Neural cell (in vitro differentiated cells): ENCODE results near the gene STK32B. TPM values are rescaled to one million over a fixed set of nuclear protein-coding genes. Genes with fewer than 3 reads are reported as not detected.

Experiments used
- H2AFZ ChIP-seq: fragments of 200-600, 300-800 bp; sonication (generic), shearing (Covaris generic); 2 replicates; pipeline ENCODE4 v1.6.0; 2014; ENCODE audit warnings: low read depth, mild to moderate bottlenecking, antibody characterized with exemption, low read length, moderate library complexity
- H3F3A ChIP-seq: fragments of 200-600 bp; shearing (Covaris generic); 2 replicates; pipeline ENCODE4 v1.6.1; 2016; ENCODE audit warnings: mild to moderate bottlenecking, moderate library complexity, mixed read lengths, antibody characterized with exemption, low read length; ENCODE audit not compliant: insufficient read depth, poor library complexity, severe bottlenecking
- H3K27ac ChIP-seq: fragments of 200-600, 300-800 bp; sonication (generic), shearing (Covaris generic); 2 replicates; pipeline ENCODE4 v1.5.1; 2014; ENCODE audit warnings: mild to moderate bottlenecking, low read length, moderate library complexity
- H3K27me3 ChIP-seq: fragments of 300-800, 200-600 bp; sonication (generic), shearing (Covaris generic); 2 replicates; pipeline ENCODE4 v1.6.0; 2014; ENCODE audit warnings: mild to moderate bottlenecking, low read depth, low read length, moderate library complexity; ENCODE audit not compliant: insufficient read depth
- H3K36me3 ChIP-seq: fragments of 300-800, 200-600 bp; sonication (generic), shearing (Covaris generic); 2 replicates; pipeline ENCODE4 v1.5.1; 2014; ENCODE audit warnings: mild to moderate bottlenecking, antibody characterized with exemption, low read length, moderate library complexity; ENCODE audit not compliant: insufficient read depth
- H3K4me2 ChIP-seq: fragments of 300-800, 200-600 bp; sonication (generic), shearing (Covaris generic); 2 replicates; pipeline ENCODE4 v1.6.0; 2014; ENCODE audit warnings: mild to moderate bottlenecking, low read length
- H3K4me3 ChIP-seq: fragments of 300-800, 200-600 bp; sonication (generic), shearing (Covaris generic); 2 replicates; pipeline ENCODE4 v1.5.1; 2014; ENCODE audit warnings: mild to moderate bottlenecking, low read length, moderate library complexity
- H3K79me2 ChIP-seq: fragments of 200-600 bp; shearing (Covaris generic); replicated peaks from 2 replicates; pipeline ENCODE4 v1.6.0; 2014; ENCODE audit warnings: mild to moderate bottlenecking, low read length, moderate library complexity; ENCODE audit not compliant: insufficient read depth
- H3K9ac ChIP-seq: fragments of 300-800, 200-600 bp; sonication (generic), shearing (Covaris generic); 2 replicates; pipeline ENCODE4 v1.6.1; 2016; ENCODE audit warnings: mild to moderate bottlenecking, low read length, mixed read lengths
- H3K9me2 ChIP-seq: fragments of 200-600 bp; shearing (Covaris generic); 2 replicates; pipeline ENCODE4 v1.6.1; 2016; ENCODE audit warnings: mild to moderate bottlenecking, low read length, mixed read lengths; ENCODE audit not compliant: insufficient read depth
- H3K9me3 ChIP-seq: fragments of 200-600, 300-800 bp; sonication (generic), shearing (Covaris generic); 2 replicates; pipeline ENCODE4 v1.6.1; 2016; ENCODE audit warnings: mild to moderate bottlenecking, mixed run types, low read length, moderate library complexity, mixed read lengths
- H4K20me1 ChIP-seq: fragments of 200-600 bp; shearing (Covaris generic); 2 replicates; pipeline ENCODE4 v1.6.1; 2016; ENCODE audit warnings: mild to moderate bottlenecking, mixed run types; ENCODE audit not compliant: insufficient read depth
- CTCF ChIP-seq: fragments of 450-650 bp; IDR thresholded peaks from 2 replicates; pipeline ENCODE4 v1.5.1; 2014; ENCODE audit warnings: antibody characterized with exemption, mild to moderate bottlenecking, moderate library complexity; ENCODE audit not compliant: poor library complexity, severe bottlenecking
- EP300 ChIP-seq: fragments of 450-650 bp; conservative IDR thresholded peaks from 2 replicates; pipeline ENCODE4 v1.6.1; 2014; ENCODE audit warnings: antibody characterized with exemption, mild to moderate bottlenecking, moderate library complexity; ENCODE audit not compliant: poor library complexity, severe bottlenecking
- EZH2 ChIP-seq: fragments of 200-600, 300-800 bp; shearing (Covaris generic), sonication (generic); IDR thresholded peaks from 2 replicates; pipeline ENCODE4 v1.6.1; 2014; ENCODE audit warnings: antibody characterized with exemption, low read length, borderline replicate concordance, mild to moderate bottlenecking; ENCODE audit not compliant: insufficient read depth, poor library complexity, severe bottlenecking
- MXI1 ChIP-seq: fragments of 450-650 bp; conservative IDR thresholded peaks from 2 replicates; pipeline ENCODE4 v1.6.1; 2014; ENCODE audit warnings: antibody characterized with exemption, mild to moderate bottlenecking; ENCODE audit not compliant: poor library complexity, severe bottlenecking
- POLR2AphosphoS5 ChIP-seq: IDR thresholded peaks from 2 replicates; pipeline ENCODE4 v1.6.1; 2012
- RAD21 ChIP-seq: fragments of 450-650 bp; conservative IDR thresholded peaks from 2 replicates; pipeline ENCODE4 v1.6.1; 2014; ENCODE audit warnings: antibody characterized with exemption, mild to moderate bottlenecking, moderate library complexity
- REST ChIP-seq: IDR thresholded peaks from 2 replicates; pipeline ENCODE4 v1.6.1; 2012; ENCODE audit warnings: borderline replicate concordance
- SMC3 ChIP-seq: fragments of 450-650 bp; conservative IDR thresholded peaks from 2 replicates; pipeline ENCODE4 v1.6.1; 2014; ENCODE audit warnings: antibody characterized with exemption, mild to moderate bottlenecking, moderate library complexity; ENCODE audit not compliant: poor library complexity
- TAF1 ChIP-seq: IDR thresholded peaks from 2 replicates; pipeline ENCODE4 v1.6.1; 2012; ENCODE audit warnings: low read depth
- polyA plus RNA-seq: library from polyadenylated mRNA; depleted of rRNA; stranded (reverse); fragments of >200 nt; gene quantifications from 2 replicates; pipeline ENCODE4 v1.2.3, GENCODE V29; 2014

STK32B gene
- polyA plus RNA-seq, 1 donor from 2014 or later = 42.8 TPM

- H3K4me3 ChIP-seq = no peak overlapping the region
- no peaks in the 10 kb centered on the region for H3K9me3 ChIP-seq
- H3K27me3 ChIP-seq = no peaks in the 10 kb centered on the region
- H3K36me3 ChIP-seq = no peaks in the 10 kb centered on the region
- no peak overlapping the region for H3K27ac ChIP-seq
- no peak overlapping the region for H3K9ac ChIP-seq
- no peak overlapping the region for H3K4me2 ChIP-seq
- no peak overlapping the region for H2AFZ ChIP-seq
- no peaks in the 10 kb centered on the region for H3K79me2 ChIP-seq
- no peaks in the 10 kb centered on the region for H3F3A ChIP-seq
- no peaks in the 10 kb centered on the region for H4K20me1 ChIP-seq
- H3K9me2 ChIP-seq = no peaks in the 10 kb centered on the region
- peak; percentile 33 for TF ChIP-seq CTCF
- TF ChIP-seq SMC3 = peak; percentile 39
- no peak for TF ChIP-seq EP300
Measured at GRCh38 chr4:5460106-5460801, 409.0 kb downstream of the STK32B start.

- Histone ChIP-seq H3K79me2 (no peaks in the 10 kb centered on the region), H3K9ac (no peak overlapping the region), H3K4me3 (no peak overlapping the region), H3F3A (no peaks in the 10 kb centered on the region), H2AFZ (no peak overlapping the region), H3K36me3 (no peaks in the 10 kb centered on the region), H3K9me2 (no peaks in the 10 kb centered on the region), H4K20me1 (no peaks in the 10 kb centered on the region), H3K27me3 (no peaks in the 10 kb centered on the region), H3K4me2 (no peak overlapping the region), H3K9me3 (no peaks in the 10 kb centered on the region), H3K27ac (no peak overlapping the region)
- no peak for TF ChIP-seq MXI1
- no peak for TF ChIP-seq SMC3
- no peak for TF ChIP-seq TAF1
- TF ChIP-seq RAD21 = no peak
- TF ChIP-seq CTCF = no peak
- TF ChIP-seq POLR2AphosphoS5 = no peak
- no peak for TF ChIP-seq EZH2
- no peak for TF ChIP-seq REST
- no peak for TF ChIP-seq EP300
Measured at GRCh38 chr4:5461477-5461876, 410.2 kb downstream of the STK32B start.
